Stimulated activated CD8-positive, alpha-beta memory T cell treated with anti-CD3 and anti-CD28 coated beads, Interleukin-15, amount 100 ng/mL, for 1 hour (primary cell): ENCODE measurements around the gene MAN2A2.
"Not testable (repeated sequence)": the region's sequence is repeated elsewhere in the genome, so short reads cannot be mapped to it uniquely, and the experiment has no call there.

Source experiments
- DNase-seq: peaks from one replicate; pipeline ENCODE4 v3.0.0-alpha.2; 2020; ENCODE audit warnings: low read depth

Gene MAN2A2

DNA sequence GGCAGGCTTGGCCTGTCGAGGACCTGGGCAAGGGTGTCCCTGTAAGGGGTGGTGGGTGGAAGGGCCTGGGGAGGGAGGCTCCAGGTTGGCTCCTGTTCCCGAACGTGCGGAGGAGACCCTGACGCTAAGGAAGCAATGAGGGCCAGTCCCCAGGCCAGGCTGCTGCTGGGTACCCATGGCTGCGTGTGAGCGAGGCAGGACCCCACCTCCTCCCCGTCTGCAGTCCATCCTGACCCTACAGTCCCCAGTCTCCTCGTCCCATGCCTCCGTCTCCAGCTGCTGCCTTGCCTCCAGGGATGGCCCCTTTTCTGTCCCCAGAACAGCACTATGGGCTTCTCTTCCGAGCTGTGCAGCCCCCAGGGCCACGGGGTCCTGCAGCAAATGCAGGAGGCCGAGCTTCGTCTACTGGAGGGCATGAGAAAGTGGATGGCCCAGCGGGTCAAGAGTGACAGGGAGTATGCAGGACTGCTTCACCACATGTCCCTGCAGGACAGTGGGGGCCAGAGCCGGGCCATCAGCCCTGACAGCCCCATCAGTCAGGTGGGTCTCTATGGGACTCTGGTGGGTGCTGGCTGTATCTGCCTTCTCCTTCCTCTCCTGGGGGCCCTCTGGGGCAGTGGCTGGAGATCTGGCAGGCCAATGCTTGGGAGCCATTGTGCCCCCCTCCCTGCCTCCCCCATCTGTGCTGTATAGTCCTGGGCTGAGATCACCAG lies 18.2 kb upstream of the MAN2A2 start:
- no peak for DNase-seq

DNA sequence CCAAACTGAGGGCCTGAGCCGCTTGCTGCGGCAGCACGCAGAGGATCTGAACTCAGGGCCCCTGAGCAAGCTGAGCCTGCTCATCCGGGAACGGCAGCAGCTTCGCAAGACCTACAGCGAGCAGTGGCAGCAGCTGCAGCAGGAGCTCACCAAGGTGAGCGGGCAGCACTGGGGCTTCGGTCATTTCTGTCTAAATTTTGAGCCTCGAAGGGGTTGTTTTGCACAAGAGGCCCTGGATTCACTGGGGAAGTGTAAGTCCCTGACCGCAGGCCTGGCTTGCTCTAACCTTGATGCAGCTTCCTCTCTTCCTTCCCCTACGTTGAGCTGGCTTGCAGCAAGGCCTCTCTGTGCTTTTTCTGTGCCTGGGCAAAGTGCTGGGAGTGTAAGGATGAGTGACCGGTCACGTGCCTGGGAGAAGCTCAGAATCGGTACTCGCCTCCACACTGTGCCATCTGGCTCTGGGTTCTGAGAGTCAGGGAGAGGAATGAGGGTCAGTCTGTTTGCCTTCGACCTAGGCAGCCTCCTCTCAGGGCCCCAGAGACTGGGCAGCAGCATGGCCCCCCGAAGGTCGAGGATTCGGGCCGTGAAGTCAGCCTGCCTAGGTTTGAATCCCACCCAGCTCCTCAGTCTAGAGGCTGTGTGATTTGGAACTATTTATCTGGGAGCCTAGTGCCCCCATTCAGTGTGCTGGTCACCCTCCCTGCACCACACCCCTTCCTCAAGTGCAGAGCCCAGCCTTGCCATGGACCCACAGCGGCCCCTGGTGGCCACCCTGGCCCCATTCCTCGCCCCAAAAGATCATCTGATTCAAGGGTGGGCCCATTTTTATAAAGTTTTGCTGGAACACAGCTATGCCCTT lies 17.4 kb upstream of the MAN2A2 start:
- peak; percentile 70 for DNase-seq

DNA sequence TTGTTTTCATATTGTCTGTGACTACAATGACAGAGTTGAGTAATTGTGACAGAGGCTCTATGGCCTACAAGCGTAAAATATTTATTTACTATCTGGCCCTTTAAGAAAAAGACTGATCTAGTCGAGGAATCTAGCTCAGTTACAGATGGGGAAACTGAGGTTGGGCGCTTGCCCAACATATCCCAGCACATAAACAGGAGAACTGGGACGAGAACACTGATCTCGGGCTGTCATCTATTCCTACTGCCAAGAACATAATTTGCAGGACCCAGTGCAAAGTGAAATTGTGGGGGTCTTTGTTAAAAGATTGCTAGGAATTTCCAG lies 16.8 kb upstream of the MAN2A2 start:
- DNase-seq: no peak

DNA sequence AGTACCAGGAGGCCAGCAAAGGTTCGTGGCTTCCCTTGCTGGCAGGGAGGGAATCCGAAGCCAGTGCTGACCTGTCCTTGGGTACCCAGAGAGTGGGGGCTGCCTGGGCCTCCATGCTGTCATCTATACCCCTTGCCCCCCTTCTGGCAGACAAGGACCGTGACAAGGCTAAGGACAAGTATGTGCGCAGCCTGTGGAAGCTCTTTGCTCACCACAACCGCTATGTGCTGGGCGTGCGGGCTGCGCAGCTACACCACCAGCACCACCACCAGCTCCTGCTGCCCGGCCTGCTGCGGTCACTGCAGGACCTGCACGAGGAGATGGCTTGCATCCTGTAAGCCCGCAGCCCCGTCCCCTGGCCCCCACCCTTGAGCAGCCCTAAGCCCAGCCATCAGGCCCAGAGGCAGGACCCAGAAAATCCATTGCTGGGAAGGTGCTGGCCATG lies 16.0 kb upstream of the MAN2A2 start:
- no peak for DNase-seq

DNA sequence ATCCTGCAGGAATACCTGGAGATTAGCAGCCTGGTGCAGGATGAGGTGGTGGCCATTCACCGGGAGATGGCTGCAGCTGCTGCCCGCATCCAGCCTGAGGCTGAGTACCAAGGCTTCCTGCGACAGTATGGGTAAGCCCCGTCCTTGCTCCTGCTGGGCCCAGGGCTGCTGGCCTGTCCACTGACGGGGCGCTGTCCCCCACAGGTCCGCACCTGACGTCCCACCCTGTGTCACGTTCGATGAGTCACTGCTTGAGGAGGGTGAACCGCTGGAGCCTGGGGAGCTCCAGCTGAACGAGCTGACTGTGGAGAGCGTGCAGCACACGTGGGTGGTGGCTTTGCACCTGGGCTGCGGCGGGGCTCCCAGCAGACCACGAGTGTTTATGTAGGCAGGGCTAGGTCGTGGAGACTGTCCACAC lies 13.8 kb upstream of the MAN2A2 start:
- no peak for DNase-seq

DNA sequence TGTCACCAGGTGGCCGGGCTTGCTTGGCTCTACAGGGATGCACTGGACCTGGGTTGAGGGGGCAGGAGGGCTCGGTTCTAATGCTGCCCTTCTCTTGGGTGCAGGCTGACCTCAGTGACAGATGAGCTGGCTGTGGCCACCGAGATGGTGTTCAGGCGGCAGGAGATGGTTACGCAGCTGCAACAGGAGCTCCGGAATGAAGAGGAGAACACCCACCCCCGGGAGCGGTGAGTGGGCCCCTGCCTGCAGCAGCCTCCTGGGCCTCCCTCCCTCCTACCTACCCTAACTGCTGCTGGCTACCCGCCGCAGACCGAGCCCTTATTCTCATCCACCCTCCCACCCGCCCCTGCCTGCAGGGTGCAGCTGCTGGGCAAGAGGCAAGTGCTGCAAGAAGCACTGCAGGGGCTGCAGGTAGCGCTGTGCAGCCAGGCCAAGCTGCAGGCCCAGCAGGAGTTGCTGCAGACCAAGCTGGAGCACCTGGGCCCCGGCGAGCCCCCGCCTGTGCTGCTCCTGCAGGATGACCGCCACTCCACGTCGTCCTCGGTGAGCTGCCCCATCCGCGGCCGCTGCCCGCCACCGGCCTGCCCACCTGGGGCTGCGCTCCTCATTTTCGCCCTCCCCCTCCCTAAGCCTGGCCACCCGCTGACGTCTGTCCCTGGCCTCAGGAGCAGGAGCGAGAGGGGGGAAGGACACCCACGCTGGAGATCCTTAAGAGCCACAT lies 13.2 kb upstream of the MAN2A2 start:
- no peak for DNase-seq

DNA sequence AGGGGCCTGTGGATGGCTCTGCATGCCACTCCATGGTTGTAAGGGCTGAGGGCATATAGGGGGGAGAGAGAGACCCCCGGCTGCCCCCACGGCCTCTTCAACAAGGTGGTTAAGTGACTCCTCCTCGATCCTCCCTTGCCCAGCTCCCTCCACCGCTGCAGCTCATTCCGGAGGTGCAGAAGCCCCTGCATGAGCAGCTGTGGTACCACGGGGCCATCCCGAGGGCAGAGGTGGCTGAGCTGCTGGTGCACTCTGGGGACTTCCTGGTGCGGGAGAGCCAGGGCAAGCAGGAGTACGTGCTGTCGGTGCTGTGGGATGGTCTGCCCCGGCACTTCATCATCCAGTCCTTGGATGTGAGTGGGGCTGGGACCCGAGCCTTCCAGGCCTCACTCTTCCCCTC lies 12.3 kb upstream of the MAN2A2 start:
- DNase-seq: no peak

DNA sequence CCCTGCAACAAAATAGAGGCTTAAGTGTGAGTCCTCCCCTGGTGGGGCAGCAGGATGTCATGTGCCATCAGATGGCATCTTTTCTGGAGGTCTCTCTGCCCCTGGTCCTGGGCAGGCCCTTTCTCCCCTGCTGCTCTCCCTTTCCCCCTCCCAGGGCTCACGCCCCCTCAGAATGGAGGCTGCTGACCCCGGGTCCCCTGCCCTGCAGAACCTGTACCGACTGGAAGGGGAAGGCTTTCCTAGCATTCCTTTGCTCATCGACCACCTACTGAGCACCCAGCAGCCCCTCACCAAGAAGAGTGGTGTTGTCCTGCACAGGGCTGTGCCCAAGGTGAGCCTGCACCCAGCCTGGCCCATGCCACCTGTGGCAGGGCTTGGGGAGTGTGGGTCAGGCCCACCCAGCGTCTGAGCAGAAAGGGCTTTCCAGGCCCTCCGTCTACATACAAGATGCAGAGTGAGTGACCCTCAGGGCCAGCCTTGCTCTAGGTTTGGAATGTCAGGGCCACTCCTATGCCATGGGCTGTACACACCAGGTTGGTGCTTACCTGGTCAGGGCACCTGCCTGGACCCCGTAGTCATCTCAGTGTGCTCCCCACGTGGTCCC lies 11.7 kb upstream of the MAN2A2 start:
- DNase-seq: no peak

DNA sequence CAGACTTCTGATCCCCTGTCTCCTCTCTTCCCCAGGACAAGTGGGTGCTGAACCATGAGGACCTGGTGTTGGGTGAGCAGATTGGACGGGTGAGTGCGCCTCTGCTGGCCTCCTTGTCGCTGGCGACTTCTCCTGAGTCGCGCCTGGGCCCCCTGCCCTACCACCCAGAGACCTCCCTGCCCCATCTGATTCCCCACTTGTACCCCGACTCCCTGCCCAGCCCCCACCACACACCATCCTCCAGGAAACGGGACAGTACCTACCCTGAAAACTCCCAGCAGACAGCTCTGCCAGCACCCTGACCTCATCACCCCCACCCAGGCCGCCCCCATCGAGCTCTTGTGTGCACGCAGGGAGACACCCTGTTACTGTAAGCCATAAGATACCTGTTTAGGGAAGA lies 11.1 kb upstream of the MAN2A2 start:
- DNase-seq: no peak

DNA sequence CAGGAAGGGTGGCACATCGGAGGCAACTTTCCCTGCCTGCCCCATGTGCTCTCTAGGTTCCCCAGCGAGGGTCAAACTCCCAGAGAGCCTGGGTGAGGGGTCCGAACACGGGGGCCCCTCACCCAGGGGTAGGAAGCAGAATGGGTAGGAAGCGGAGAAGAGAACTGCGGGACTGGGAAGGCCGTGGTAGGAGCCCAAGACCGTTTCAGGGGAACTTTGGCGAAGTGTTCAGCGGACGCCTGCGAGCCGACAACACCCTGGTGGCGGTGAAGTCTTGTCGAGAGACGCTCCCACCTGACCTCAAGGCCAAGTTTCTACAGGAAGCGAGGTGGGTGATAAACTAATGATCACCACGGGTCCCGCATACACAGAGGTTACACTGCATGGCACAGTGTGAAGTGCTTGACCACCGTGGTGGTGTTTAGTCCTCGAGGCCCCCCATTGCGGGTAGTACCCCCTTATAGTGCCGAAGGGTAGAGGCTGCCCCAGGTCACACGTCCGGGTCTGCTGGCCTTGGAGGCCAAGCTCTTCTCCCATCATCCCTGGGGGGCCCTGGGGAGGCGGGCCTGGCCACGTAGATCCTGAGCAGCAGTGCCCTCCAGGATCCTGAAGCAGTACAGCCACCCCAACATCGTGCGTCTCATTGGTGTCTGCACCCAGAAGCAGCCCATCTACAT lies 10.5 kb upstream of the MAN2A2 start:
- DNase-seq: no peak

DNA sequence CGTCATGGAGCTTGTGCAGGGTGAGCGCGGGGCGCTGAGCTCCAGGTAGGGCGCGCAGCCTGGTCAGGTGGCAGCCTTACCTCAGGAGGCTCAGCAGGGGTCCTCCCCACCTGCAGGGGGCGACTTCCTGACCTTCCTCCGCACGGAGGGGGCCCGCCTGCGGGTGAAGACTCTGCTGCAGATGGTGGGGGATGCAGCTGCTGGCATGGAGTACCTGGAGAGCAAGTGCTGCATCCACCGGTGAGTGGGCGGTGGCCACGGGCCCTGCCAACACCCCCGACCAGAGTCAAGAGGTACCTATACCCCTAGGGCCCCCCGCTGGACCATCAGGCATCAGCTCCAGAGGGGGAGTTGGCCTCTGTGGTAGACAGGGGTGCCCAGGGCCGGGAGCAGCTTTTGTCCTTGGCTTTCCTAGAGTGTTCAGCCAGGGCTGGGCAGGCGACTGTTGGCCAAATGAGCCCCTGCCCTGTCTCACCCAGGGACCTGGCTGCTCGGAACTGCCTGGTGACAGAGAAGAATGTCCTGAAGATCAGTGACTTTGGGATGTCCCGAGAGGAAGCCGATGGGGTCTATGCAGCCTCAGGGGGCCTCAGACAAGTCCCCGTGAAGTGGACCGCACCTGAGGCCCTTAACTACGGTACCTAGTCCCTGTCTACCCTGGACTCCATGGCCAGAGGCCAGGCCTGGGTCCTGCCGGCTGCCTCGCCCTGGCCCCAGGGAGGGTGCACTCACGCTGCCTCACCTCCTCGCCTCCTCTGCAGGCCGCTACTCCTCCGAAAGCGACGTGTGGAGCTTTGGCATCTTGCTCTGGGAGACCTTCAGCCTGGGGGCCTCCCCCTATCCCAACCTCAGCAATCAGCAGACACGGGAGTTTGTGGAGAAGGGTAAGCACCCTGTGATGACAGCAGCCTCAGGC lies 9.7 kb upstream of the MAN2A2 start:
- DNase-seq: no peak

DNA sequence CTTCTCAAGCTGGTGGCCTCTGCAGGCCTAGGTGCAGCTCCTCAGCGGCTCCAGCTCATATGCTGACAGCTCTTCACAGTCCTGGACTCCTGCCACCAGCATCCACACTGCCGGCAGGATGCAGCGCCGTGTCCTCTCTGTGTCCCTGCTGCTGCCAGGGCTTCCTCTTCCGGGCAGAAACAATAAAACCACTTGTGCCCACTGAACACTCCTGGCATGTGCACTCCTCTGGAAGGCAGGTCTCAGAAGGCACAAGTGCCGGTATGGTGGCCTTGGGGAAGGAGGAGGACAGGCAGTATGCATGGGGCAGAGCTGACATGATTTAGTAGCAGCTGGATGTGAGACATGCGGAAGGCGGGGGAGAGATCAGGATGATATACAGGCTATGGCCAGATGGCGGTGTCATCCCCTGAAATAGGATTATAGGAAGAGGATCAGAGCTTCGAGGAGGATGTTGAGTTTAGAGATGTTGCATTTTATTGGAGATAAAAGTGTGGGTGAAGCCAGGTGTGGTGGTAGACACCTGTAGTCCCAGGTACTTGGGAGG lies 7.5 kb upstream of the MAN2A2 start:
- no peak for DNase-seq

DNA sequence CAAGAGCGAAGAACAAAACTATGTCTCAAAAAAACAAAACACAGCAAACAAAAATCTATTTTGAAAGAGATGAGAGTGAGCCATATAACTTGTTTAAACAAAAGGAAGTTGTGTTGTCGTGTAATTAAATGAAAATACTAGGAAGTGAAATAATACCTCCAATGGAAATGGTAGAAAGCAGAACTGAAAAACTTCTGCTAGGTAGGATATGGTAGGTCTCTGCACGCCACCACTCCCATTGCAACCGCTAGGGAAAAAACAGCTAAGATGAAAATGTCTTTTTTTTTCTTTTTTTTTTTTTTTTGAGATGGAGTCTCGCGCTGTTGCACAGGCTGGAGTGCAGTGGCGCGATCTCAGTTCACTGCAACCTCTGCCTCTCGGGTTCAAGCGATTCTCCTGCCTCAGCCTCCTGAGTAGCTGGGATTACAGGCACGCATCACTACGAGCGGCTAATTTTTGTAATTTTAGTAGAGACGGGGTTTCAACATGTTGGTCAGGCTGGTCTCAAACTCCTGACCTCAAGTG lies 5.9 kb upstream of the MAN2A2 start:
- not testable (repeated sequence) for DNase-seq

DNA sequence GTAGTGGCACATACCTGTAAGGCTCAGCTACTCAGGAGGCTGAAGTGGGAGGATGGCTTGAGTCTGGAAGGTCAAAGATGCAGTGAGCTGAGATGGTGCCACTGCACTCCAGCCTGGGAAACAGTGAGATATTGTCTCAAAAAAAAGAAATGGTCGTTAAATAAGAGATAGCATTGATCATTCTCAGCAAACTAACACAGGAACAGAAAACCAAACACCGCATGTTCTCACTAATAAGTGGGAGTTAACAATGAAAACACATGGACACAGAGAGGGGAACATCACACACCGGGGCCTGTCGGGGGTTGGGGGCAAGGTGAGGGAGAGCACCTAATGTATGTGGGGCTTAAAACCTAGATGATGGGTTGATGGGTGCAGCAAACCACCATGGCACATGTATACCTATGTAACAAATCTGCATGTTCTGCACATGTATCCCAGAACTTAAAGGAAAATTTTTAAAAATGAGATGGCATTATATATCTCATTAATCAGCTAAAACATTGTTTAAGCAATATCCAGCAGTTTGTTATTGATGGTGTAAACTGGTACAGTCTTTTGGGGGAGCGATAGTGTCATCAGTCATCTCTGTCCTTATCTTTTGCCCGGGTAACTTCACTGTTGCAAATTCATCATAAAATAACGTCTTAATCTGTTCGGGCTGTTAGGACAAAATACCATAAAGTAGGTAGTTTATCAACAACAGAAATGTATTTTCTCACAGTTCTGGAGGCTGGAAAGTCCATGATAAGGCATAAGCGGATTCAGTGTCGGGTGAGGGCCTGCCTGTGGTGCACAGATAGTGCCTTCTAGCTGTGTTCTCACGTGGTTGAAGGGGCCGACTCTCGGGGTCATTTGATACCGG lies 1.7 kb upstream of the MAN2A2 start:
- DNase-seq: no peak

DNA sequence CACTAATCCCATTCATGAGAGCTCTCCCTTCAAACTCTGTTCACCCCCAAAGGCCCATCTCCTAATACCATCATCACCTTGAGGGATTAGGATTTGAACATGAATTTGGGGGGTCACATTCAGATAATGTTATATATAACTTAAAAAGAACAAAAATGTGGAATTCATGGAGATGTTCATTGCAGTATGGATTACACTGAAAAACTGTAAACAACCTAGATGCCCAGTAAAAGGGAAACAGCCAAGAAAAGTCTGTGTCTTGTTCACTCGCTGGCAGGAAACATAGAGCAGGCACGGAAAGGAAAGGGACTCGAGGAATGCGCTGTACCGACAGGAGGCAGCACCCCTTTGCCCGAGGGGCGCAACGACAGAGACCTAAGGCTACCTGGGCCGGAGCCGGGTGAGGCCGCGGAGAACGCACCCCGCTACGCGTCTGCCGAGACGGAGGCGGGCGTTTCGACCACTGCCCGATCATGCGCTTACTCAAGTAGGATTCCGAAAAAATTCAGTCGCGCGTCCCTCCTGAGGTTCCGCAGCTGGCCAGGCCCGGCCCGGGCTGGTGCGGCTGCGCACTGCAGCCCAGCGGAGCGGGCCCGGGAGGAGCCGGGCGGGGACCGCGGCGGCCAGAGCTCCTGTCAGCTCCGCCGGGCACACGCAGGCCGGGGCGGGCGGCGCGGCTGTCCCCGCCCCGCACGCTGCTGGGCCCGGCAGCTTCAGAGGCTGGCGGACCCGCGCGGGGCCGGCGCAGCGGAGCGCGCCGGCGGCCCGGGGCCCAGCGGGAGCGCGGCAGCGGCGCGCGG lies 862 bp upstream of the MAN2A2 start:
- peak; percentile 37 for DNase-seq

DNA sequence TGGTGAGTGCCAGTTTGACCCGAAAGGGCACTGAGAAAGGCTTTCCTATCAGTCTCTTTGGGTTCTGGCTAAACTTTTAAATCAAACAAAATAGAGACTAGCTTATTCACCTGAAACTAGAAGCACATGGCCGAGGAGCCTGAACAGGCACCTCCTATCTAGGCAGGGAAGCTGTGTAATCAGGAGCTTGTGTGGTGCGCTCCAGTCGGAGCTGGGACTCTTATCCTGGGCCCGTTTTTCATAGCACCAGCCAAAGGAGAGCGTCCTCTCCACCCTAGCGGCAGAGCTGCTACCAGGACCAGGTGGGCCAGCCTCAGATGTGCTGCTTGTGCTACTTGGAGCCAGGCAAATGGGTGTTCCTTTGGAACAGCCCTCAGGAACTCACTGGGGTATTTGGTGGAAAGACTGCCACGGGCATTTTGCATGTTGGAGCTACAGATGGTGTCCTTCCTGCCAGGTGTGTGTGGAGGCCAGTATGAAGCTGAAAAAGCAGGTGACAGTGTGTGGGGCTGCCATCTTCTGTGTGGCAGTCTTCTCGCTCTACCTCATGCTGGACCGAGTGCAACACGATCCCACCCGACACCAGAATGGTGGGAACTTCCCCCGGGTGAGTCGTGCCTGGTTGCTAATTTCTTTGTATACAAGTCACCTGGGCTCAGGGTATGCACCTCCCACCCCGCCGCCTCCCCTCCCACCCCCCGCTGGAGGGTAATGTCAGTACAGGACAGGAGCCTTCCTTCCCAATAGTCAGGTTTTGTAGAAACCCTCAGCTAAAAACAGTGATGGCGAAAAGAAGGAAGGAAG lies 833 bp downstream of the MAN2A2 start:
- no peak for DNase-seq

DNA sequence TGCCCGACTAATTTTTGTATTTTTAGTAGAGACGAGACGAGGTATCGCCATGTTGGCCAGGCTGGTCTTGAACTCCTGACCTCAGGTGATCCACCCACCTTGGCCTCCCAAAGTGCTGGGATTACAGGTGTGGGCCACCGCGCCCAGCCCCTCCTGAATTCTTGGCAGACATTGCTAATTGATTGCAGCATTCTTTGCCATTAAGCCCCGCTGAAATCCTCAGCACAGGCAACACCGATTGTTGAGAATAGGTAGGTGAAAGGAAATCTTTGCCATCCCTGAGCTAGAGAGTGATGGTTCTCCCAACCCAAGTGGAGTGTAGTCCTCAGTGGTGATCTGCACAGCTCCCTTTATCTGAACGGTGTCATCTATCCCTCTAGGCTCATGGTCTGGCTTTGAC lies 1.6 kb downstream of the MAN2A2 start:
- no peak for DNase-seq
